Measurements from ENCODE around the gene SENP3. TPM values are rescaled to one million over a fixed set of nuclear protein-coding genes. Genes with fewer than 3 reads are reported as not detected.

SENP3 gene
- 10 to 100 TPM; 27.9 to 60.2 (median 37.7) TPM for total RNA-seq
- long read RNA-seq, donor 1, transcript SENP3-201 (11 exons, 2,611 nt): major isoform, 35 of 58 reads
- long read RNA-seq, donor 1, partial matches to known transcripts: 20 of 58 reads
- long read RNA-seq, donor 1, other reads (novel, unspliced or antisense): 1 of 58 reads
- long read RNA-seq, donor 2, partial matches to known transcripts: 0 of 1 reads
- long read RNA-seq, donor 2, other reads (novel, unspliced or antisense): 0 of 1 reads

- H3K9me3 ChIP-seq: no peaks in the 10 kb centered on the region
- H3K4me1 ChIP-seq (ENCODE audit: low read depth): peaks cover 49% of the 10 kb centered on the region
- no peak for TF ChIP-seq CTCF (IDR thresholded peaks at IDR 0.05)
- ATAC-seq: peak; percentile 70
- peak; percentile 90 to 94 (median 93) for DNase-seq
- H3K4me3 ChIP-seq: peak within 1 kb of the TSS; percentile 72
- intact Hi-C loops (cut with DNase I, micrococcal nuclease): loop anchor here in 1 of 2 donors (2.0 to 5.0 kb wide), 2 partner anchors 49 to 127 kb away; partner anchors contain the start of gene TMEM102
- H3K36me3 ChIP-seq (ENCODE audit: low read depth): peaks cover 5% of the 10 kb centered on the region
Measured at GRCh38 chr17:7561589-7562207, at the start of gene SENP3. Gene SENP3, plus strand, starts transcription at chr17:7561919. Its CDS starts 1,158 bp downstream, at chr17:7563077.

GRCh38 chr17:7512105-7512504 lies 49.6 kb upstream of the SENP3 start:
- Histone ChIP-seq H3K4me1 (ENCODE audit: low read depth) (peaks cover 8% of the 10 kb centered on the region), H3K9me3 (no peaks in the 10 kb centered on the region), H3K36me3 (ENCODE audit: low read depth) (peaks cover 22% of the 10 kb centered on the region), H3K4me3 (no peak overlapping the region)
- ATAC-seq: no peak
- TF ChIP-seq CTCF (IDR thresholded peaks at IDR 0.05): no peak
- DNase-seq: no peak
- intact Hi-C loops (cut with DNase I, micrococcal nuclease): loop anchor here in 1 of 2 donors (5.0 kb wide), 1 partner anchor 50 kb away; the partner anchor contains the start of gene SENP3

- DNase-seq (no peak), ATAC-seq (no peak)
- Histone ChIP-seq H3K4me1 (ENCODE audit: low read depth) (peaks cover 8% of the 10 kb centered on the region), H3K9me3 (no peaks in the 10 kb centered on the region), H3K36me3 (ENCODE audit: low read depth) (peaks cover 18% of the 10 kb centered on the region), H3K4me3 (no peak overlapping the region)
- TF ChIP-seq CTCF (IDR thresholded peaks at IDR 0.05): no peak
- intact Hi-C loops (cut with DNase I, micrococcal nuclease): loop anchor here in 1 of 2 donors (5.0 kb wide), 1 partner anchor 49 kb away; the partner anchor contains the start of gene SENP3
Measured at GRCh38 chr17:7512824-7513540, 48.7 kb upstream of the SENP3 start.

GRCh38 chr17:7513850-7514419 lies 47.8 kb upstream of the SENP3 start:
- H3K9me3 ChIP-seq: no peaks in the 10 kb centered on the region
- peaks cover 8% of the 10 kb centered on the region for H3K4me1 ChIP-seq (ENCODE audit: low read depth)
- DNase-seq (no peak), ATAC-seq (no peak)
- no peak overlapping the region for H3K4me3 ChIP-seq
- TF ChIP-seq CTCF (IDR thresholded peaks at IDR 0.05): no peak
- intact Hi-C loops (cut with DNase I, micrococcal nuclease): loop anchor here in 1 of 2 donors (5.0 kb wide), 1 partner anchor 48 kb away; the partner anchor contains the start of gene SENP3
- peaks cover 12% of the 10 kb centered on the region for H3K36me3 ChIP-seq (ENCODE audit: low read depth)

DNA sequence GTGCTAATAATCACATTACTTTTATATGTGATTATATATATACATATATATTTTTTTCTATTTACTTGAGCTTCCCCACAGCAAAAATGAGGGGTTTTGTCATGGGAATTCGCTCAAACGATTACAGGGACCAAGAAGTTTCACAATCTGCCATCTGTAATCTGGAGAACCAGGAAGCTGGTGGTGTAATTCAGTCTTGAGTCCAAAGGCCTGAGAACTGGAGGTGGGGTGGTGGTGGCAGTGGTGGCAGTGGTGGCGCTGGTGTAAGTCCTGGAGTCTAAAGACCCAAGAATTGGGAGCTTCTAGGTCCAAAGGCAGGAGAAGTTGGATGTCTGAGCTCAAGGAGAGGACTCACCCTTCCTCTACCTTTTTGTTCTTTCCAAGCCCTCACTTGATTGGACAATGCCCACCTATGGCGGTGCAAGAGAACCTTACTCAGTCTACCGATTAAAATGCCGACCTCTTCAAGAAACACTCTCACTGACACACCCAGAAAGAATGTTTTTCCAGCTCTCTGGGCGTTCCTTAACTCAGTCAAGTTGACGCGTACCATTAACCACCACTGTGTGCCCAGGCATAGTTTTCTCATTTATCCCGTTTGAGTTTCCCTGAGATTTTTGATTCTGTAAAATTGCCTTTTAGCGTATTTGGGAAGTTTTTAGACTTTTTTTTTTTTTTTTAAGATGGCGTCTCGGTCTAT lies 45.7 kb upstream of the SENP3 start:
- intact Hi-C loops (cut with DNase I, micrococcal nuclease): no loop called here
- H3K4me3 ChIP-seq: no peak overlapping the region
- TF ChIP-seq CTCF (IDR thresholded peaks at IDR 0.05): no peak
- no peaks in the 10 kb centered on the region for H3K9me3 ChIP-seq
- H3K36me3 ChIP-seq (ENCODE audit: low read depth): peaks cover 6% of the 10 kb centered on the region
- peak; percentile 93 for ATAC-seq
- H3K4me1 ChIP-seq (ENCODE audit: low read depth): peaks cover 8% of the 10 kb centered on the region
- DNase-seq: peak; percentile 57 to 71 (median 68)
